ENCODE results near the gene CCDC167. TPM values are rescaled to one million over a fixed set of nuclear protein-coding genes. Genes with fewer than 3 reads are reported as not detected.

The CCDC167 gene
- total RNA-seq, 3 donors from 2014 or later (not counting 1 experiment from before 2014, with no cell fraction given): 10.2 to 27.4 (median 19.4) TPM

DNA sequence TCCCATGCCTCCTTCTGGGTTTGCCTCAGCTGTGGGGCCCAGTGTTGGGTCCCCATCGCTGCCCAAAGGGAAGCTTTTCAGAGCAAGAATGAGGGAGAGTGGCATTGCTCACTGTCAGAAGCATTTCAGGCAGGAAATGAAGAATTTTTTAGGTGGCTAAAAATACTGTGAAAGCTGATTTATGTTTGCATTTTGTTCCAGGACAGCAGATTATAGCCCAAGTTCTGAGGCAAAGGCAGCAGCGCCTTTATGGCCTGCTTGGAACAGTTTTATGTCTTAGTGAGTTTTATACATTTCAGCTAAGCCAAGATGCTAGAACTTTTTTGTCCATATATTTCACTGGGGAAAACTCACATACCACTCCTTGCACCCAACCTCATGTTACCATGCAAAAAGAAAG is 4.3 kb upstream of the CCDC167 start:
- DNase-seq (no peak), ATAC-seq (no peak)
- Mint-ChIP-seq H3K4me1 (peaks cover 65% of the 10 kb centered on the region in 2 donors), H3K27ac (peak overlapping the region; percentile 100), H3K27me3 (ENCODE audit: low read depth in 2 of 2) (no peaks in the 10 kb centered on the region), H3K36me3 (no peaks in the 10 kb centered on the region), H3K9me3 (no peaks in the 10 kb centered on the region), H3K4me3 (peak overlapping the region; percentile 87)
- intact Hi-C loops (cut with micrococcal nuclease): loop anchor here (5.0 kb wide), 1 partner anchor 72 kb away; the partner anchor contains the start of gene CMTR1
- H3K27ac ChIP-seq (ENCODE audit: low read length): peak overlapping the region; percentile 97
- WGBS (ENCODE audit: insufficient coverage): 50% methylated on average over 2 of the region's 2 CpGs
- H3K9me3 ChIP-seq (ENCODE audit: control insufficient read depth, insufficient read depth, low read length): no peaks in the 10 kb centered on the region
- TF ChIP-seq, protein P1, sequence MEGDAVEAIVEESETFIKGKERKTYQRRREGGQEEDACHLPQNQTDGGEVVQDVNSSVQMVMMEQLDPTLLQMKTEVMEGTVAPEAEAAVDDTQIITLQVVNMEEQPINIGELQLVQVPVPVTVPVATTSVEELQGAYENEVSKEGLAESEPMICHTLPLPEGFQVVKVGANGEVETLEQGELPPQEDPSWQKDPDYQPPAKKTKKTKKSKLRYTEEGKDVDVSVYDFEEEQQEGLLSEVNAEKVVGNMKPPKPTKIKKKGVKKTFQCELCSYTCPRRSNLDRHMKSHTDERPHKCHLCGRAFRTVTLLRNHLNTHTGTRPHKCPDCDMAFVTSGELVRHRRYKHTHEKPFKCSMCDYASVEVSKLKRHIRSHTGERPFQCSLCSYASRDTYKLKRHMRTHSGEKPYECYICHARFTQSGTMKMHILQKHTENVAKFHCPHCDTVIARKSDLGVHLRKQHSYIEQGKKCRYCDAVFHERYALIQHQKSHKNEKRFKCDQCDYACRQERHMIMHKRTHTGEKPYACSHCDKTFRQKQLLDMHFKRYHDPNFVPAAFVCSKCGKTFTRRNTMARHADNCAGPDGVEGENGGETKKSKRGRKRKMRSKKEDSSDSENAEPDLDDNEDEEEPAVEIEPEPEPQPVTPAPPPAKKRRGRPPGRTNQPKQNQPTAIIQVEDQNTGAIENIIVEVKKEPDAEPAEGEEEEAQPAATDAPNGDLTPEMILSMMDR (IDR thresholded peaks at IDR 0.05): no peak
- H3K27me3 ChIP-seq (ENCODE audit: control insufficient read depth, insufficient read depth, low read length): no peaks in the 10 kb centered on the region
- H3K4me3 ChIP-seq (ENCODE audit: low read length): no peak overlapping the region
- H3K36me3 ChIP-seq (ENCODE audit: control insufficient read depth, insufficient read depth, low read length): no peaks in the 10 kb centered on the region
- H3K4me1 ChIP-seq (ENCODE audit: control insufficient read depth, insufficient read depth, low read length): peaks cover 55% of the 10 kb centered on the region

DNA sequence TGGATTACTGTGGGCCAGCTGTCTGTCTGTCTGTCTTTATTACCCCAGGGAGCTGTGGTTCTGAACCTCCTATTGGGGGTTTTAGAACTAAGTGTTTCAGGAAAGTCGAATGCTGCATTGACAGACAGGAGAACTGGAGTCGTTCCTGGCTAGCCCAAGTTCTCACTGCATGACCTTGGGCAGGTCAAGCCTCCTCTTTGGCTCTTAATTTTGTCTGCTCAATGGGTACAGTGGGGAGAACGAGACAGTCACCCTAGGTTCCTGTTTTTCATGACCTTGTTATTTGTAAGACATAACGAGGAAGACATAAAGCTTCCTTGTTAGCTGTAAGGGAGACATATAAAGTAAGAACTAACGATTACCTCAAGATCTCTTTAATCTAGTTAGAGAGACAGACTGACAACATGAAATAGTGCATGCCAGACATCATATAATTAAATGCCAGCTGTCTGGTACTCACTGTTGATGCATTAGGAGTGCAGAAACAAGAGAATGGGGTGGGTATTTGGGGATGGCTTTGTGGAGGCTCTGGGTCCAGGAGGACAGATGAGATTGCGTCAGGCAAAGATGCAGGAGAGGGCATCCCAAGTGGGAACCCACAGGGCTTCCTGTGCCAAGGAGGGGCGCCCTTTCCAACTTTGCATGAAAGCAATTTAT is 3.7 kb upstream of the CCDC167 start:
- no peak overlapping the region for H3K4me3 ChIP-seq (ENCODE audit: low read length)
- H3K27ac ChIP-seq (ENCODE audit: low read length): peak overlapping the region; percentile 97
- Mint-ChIP-seq H3K4me3 (peak overlapping the region; percentile 87), H3K9me3 (no peaks in the 10 kb centered on the region), H3K36me3 (no peaks in the 10 kb centered on the region), H3K4me1 (peaks cover 66% of the 10 kb centered on the region in 2 donors), H3K27me3 (ENCODE audit: low read depth in 2 of 2) (no peaks in the 10 kb centered on the region), H3K27ac (peak overlapping the region; percentile 100)
- peak in 1 of 2 donors; percentile 65 for DNase-seq
- TF ChIP-seq, protein P1 (IDR thresholded peaks at IDR 0.05): no peak
- H3K9me3 ChIP-seq (ENCODE audit: control insufficient read depth, insufficient read depth, low read length): no peaks in the 10 kb centered on the region
- peaks cover 59% of the 10 kb centered on the region for H3K4me1 ChIP-seq (ENCODE audit: control insufficient read depth, insufficient read depth, low read length)
- intact Hi-C loops (cut with micrococcal nuclease): loop anchor here (5.0 kb wide), 1 partner anchor 71 kb away; the partner anchor contains the start of gene CMTR1
- H3K27me3 ChIP-seq (ENCODE audit: control insufficient read depth, insufficient read depth, low read length): no peaks in the 10 kb centered on the region
- ATAC-seq: no peak
- H3K36me3 ChIP-seq (ENCODE audit: control insufficient read depth, insufficient read depth, low read length): no peaks in the 10 kb centered on the region
- 37% methylated on average over 5 of the region's 7 CpGs for WGBS (ENCODE audit: insufficient coverage)

DNA sequence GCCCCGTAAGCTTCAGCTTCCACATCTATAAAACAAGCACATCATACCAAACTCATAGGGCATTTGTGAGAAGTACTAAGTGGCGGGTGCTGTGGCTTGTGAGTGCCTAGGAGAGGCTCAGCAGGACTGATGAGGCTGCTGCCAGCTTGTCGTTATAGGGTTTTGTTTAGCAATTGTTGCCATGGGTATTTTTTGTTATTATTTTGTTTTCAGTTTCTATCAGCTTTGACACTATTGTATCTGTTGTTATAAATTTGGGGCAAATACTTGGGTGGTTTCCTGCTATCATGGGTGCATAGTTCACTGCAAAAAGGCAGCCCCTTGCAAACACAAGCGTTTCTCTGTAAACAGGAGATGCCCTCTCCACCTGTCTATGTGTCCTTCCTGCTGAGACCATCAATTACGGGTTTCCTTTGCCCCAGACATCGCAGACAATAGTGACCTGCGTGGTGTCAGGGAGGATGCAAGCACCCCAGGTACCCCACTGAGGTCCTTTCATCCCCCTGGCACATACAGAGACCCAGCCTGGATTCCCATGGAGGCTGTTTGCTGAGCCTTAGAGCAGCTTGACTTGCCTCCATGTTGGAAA is 3.1 kb upstream of the CCDC167 start:
- no peaks in the 10 kb centered on the region for H3K36me3 Mint-ChIP-seq
- H3K27me3 Mint-ChIP-seq (ENCODE audit: low read depth in 2 of 2): no peaks in the 10 kb centered on the region
- 17% methylated on average over 6 of the region's 7 CpGs for WGBS (ENCODE audit: insufficient coverage)
- Histone ChIP-seq H3K4me3 (ENCODE audit: low read length) (no peak overlapping the region), H3K36me3 (ENCODE audit: control insufficient read depth, insufficient read depth, low read length) (no peaks in the 10 kb centered on the region), H3K27me3 (ENCODE audit: control insufficient read depth, insufficient read depth, low read length) (no peaks in the 10 kb centered on the region), H3K27ac (ENCODE audit: low read length) (peak overlapping the region; percentile 97), H3K9me3 (ENCODE audit: control insufficient read depth, insufficient read depth, low read length) (no peaks in the 10 kb centered on the region), H3K4me1 (ENCODE audit: control insufficient read depth, insufficient read depth, low read length) (peaks cover 53% of the 10 kb centered on the region)
- ATAC-seq (peak; percentile 67 to 87 (median 78)), DNase-seq (peak; percentile 70 to 90)
- H3K27ac Mint-ChIP-seq: peak overlapping the region; percentile 100
- no peaks in the 10 kb centered on the region for H3K9me3 Mint-ChIP-seq
- H3K4me1 Mint-ChIP-seq: peaks cover 60% of the 10 kb centered on the region in 2 donors
- H3K4me3 Mint-ChIP-seq: peak overlapping the region; percentile 87
- intact Hi-C loops (cut with micrococcal nuclease): loop anchor here (1.0 to 5.0 kb wide), 3 partner anchors 15 to 70 kb away; partner anchors contain the start of gene CMTR1
- TF ChIP-seq, protein P1 (IDR thresholded peaks at IDR 0.05): no peak
